KBM-7 (cell line): ENCODE measurements around the gene ADM5.

Experiments
- DNase-seq: peaks from one replicate; pipeline ENCODE4 v3.0.0-alpha.2; 2015
- in situ Hi-C: fragments of 300-500 bp; cut with MboI; formaldehyde crosslinking; loops from 2 replicates; pipeline ENCODE4 v1.14.3; 2020; ENCODE audit warnings: low sequenced_read_pairs, low pct_unique_long_range_greater_than_20kb, mixed read lengths

Gene ADM5

GRCh38 chr19:49739098-49739497, 49.7 kb downstream of the ADM5 start:
- in situ Hi-C loops = no loop called here
- DNase-seq = no peak

GRCh38 chr19:49739933-49740332, 50.5 kb downstream of the ADM5 start:
- DNase-seq = no peak
- in situ Hi-C loops = no loop called here
